PC-3 (cell line): Measurements from ENCODE around the gene CHKB.

Experiments used
- CTCF ChIP-seq: fragments of 300-600 bp; sonication (generic); conservative IDR thresholded peaks from 2 replicates; pipeline ENCODE4 v1.5.1; 2017; ENCODE audit warnings: antibody characterized with exemption, low read depth, mild to moderate bottlenecking, low read length
- EZH2 ChIP-seq: fragments of 300-600 bp; sonication (generic); IDR thresholded peaks from one replicate; pipeline ENCODE4 v1.6.1; 2017; ENCODE audit warnings: antibody characterized with exemption, mild to moderate bottlenecking, low read length; ENCODE audit not compliant: unreplicated experiment
- EZH2phosphoT487 ChIP-seq: fragments of 300-600 bp; sonication (generic); IDR thresholded peaks from 2 replicates; pipeline ENCODE4 v1.6.1; 2018; ENCODE audit warnings: mild to moderate bottlenecking, antibody characterized with exemption, low read length, borderline replicate concordance

GRCh38 chr22:50620593-50621355 lies 38.1 kb upstream of the CHKB start:
- TF ChIP-seq CTCF (peak; percentile 66; the same call in 1 of the 2 replicates), EZH2 (no peak), EZH2phosphoT487 (no peak)
